GM10266 (cell line): ENCODE measurements around the gene CDC42BPA.

ENCODE experiments used
- DNase-seq: peaks from one replicate; pipeline ENCODE4 v3.0.0; 2012; ENCODE audit errors: extremely low spot score
- TF ChIP-seq, protein P1 (sequence below): IDR thresholded peaks from 2 replicates; pipeline ENCODE4 v1.5.1; 2012; ENCODE audit warnings: mild to moderate bottlenecking, low read depth; ENCODE audit not compliant: control insufficient read depth, insufficient read depth; ENCODE audit errors: missing control alignments

CDC42BPA gene

DNA sequence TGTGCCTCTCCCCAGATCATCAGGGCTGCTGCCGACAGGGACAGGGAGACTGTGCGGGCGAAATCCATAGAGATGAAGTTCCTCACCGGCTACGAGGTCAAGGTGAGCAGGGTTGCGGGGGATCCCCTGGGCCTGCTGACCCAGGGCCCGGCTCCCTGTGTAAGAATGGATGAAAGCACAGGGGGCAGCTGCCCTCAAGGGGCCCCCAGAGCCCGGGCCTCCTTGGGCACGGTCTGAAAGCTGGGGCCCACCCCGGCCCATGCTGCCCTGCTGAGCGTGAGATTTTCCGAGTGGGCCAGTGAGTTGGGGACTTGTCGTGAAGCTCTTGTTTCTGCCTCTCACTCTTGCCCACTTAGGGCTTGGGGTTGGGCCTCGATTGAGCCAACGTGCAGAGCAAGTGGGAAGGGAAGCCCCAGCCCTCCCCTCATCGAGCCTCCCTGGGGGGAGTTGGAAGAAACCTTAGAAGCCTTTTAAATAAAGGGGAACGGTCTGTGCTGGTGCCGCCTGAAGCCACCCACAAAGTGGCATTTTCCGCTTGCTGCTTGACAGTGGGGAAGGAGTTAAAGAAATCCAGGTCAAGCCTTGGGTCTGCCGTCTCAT is 333.0 kb downstream of the CDC42BPA start:
- TF ChIP-seq, protein P1, sequence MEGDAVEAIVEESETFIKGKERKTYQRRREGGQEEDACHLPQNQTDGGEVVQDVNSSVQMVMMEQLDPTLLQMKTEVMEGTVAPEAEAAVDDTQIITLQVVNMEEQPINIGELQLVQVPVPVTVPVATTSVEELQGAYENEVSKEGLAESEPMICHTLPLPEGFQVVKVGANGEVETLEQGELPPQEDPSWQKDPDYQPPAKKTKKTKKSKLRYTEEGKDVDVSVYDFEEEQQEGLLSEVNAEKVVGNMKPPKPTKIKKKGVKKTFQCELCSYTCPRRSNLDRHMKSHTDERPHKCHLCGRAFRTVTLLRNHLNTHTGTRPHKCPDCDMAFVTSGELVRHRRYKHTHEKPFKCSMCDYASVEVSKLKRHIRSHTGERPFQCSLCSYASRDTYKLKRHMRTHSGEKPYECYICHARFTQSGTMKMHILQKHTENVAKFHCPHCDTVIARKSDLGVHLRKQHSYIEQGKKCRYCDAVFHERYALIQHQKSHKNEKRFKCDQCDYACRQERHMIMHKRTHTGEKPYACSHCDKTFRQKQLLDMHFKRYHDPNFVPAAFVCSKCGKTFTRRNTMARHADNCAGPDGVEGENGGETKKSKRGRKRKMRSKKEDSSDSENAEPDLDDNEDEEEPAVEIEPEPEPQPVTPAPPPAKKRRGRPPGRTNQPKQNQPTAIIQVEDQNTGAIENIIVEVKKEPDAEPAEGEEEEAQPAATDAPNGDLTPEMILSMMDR = no peak
- no peak for DNase-seq

GRCh38 chr1:226984521-226985238 is 333.6 kb downstream of the CDC42BPA start:
- DNase-seq = no peak
- TF ChIP-seq, protein P1 = no peak

DNA sequence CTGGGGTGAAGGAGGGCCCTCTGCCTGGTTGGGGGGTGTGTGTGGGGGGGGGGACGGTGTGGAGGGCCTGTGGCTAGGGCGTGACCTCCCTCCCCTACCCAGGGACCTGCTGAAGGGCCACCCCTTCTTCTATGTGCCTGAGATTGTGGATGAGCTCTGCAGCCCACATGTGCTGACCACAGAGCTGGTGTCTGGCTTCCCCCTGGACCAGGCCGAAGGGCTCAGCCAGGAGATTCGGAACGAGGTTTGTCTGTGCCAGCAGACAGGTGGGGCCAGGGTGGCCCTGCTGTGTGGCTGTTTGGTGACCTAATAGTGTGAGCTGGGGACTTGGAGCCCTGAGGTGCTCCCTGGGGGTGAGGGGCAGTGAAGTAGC is 334.3 kb downstream of the CDC42BPA start:
- no peak for DNase-seq
- TF ChIP-seq, protein P1 = no peak

DNA sequence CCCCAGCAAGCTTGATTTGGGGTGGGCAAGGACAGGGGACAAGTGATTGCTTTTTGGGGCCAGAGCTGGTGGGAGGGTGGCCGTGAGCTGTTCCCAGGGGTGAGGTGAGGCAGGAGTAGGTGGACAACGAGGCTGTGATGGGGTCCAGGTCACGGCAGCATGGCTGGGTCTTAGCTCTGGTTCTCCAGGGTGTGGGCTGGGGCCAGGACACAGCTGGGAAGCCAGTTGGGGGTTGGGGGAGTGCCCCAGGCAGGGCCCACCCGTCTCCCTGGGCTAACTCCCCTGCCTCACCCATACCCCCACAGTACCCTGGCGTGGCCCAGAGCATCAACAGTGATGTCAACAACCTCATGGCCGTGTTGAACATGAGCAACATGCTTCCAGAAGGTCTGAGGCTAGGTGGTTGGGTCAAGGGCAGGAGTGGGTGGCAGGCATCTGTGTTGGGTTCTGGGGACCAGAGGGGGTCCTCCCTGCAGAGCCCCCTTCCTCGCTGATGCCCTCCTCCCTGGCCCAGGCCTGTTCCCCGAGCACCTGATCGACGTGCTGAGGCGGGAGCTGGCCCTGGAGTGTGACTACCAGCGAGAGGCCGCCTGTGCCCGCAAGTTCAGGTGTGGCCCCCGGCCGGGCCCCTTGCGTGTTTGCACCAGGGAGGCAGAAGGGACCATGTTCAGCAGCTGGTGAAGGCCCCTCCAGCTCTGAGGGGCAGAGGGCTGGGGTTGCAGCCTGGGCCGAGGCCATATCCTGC is 334.9 kb downstream of the CDC42BPA start:
- TF ChIP-seq, protein P1 = no peak
- DNase-seq = no peak

- no peak for DNase-seq
- TF ChIP-seq, protein P1 = no peak
These were observed 335.7 kb downstream of the CDC42BPA start for GRCh38 chr1:226982451-226983177.

DNA sequence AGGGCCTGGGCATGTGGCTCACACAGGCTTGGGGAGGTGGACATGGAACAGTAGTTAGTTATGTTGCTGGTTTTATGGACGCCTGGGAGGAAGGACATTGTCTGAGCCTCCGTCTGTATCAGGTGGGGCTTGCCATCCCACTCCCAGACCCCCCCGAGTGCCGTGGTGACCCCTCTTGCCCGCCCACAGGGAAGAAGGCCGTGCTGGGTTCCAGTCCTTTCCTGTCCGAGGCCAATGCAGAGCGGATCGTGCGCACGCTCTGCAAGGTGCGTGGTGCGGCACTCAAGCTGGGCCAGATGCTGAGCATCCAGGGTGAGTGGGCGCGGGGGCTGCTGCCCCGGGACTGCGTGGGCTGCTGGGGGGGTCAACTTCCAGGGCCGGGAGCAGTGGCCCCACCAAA is 336.5 kb downstream of the CDC42BPA start:
- TF ChIP-seq, protein P1 = no peak
- DNase-seq = no peak
